Activated T-cell treated with anti-CD3 and anti-CD28 coated beads for 48 hours (primary cell): Measurements from ENCODE around the gene HEATR1.
"Not testable (repeated sequence)": the region's sequence is repeated elsewhere in the genome, so short reads cannot be mapped to it uniquely, and the experiment has no call there.

Experiments used
- DNase-seq: peaks from one replicate; pipeline ENCODE4 v3.0.0-alpha.2; 2020; ENCODE audit warnings: low read depth

The HEATR1 gene

DNA sequence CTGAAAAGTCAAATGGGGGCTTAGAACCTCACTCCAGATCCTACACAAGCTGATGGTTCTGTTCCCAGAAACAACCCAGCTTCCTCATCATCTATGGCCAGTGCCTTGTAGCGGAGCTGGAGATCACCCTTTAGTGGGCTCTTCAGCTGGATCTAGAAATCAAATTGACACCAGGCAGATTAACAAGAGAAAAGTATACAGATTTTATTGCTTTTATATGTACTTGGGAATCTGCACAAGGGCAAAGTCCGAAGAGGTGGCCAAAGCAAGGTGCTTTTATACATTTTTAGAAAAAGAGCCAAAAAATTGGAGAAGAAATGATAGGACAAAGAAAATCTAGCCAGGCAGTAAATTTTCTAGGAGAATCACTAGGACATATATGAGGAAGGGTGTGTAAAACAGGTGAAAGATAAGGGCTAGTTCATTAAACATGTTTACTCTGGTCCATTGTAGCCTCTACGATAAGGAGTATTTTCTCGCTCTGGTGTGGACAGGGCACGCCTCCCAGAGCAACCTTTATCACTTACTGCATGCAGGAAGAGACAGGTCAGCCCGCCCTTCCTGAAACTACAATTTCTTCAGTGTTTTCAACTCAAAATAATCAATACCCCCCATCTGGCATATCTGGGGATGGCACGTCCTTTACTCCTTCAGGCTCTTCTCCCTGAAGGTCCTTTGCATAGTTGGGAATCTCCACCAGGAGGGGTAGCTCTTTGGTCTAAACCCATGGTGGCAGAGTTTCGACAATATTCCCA lies 94.5 kb downstream of the HEATR1 start:
- no peak for DNase-seq

DNA sequence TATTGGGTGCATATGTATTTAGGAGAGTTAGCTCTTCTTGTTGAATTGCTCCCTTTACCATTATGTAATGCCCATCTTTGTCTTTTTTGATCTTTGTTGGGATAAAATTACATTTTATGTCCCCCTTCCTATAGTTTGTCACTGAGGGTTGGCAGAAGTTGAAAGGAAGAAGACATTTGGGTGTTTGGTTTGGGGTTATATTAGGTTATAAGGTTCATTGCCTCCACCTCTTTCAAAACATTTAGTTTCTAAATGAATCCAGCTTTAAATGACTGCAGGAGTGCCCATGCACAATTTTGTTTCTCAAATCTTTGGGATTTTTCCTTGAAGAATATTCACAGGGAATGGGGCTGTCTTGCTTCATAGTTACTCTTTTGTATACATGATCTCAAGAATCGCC lies 95.1 kb downstream of the HEATR1 start:
- no peak for DNase-seq

DNA sequence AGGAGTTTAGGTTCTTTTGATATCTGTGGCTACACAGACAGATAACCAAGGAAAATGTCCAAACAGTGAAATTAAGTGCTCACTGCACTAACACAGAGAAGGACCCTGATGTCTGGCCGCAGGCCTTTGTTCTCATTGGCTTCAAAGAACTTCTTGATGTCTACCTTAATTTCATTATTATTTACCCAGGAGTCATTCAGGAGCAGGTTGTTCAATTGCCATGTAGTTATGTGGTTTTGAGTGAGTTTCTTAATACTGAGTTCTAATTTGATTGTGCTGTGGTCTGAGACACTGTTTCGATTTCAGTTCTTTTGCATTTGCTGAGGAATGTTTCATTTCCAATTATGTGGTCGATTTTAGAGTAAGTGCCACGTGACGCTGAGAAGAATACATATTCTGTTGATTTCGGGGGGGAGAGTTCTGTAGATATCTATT lies 95.7 kb downstream of the HEATR1 start:
- DNase-seq = no peak

DNA sequence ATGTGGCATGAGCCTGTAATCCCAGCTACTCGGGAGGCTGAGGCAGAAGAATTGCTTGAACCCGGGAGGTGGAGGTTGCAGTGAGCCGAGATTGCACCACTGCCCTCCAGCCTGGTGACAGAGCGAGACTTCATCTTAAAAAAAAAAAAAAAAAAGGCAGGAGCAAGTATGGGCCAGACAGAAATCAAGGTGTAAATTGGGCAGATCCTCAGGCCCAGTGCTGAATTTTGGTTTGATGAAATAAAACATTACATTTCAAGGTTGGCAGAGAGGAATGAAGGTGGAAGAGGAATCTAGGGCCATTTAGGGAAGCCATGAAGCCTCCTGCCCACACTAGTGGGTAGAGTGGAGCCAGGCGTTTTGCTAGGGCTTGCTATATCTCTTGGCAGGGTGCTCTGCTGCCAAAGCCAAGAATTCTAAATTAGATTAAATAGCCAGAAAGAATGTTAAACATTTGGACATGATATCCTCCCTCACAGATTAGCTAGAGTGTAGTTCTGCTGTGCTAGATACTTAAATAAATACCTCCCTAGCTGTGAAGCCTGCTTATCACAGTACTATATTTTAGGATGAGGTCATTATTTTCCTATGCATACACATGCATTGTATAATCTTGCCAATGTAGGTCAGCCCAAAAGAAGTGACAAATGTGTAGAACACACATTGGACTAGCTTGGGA lies 97.2 kb downstream of the HEATR1 start:
- no peak for DNase-seq

- not testable (repeated sequence) for DNase-seq
Observed at GRCh38 chr1:236504338-236504737, 100.0 kb downstream of the HEATR1 start.

- no peak for DNase-seq
Observed at GRCh38 chr1:236502972-236503639, 101.2 kb downstream of the HEATR1 start.

DNA sequence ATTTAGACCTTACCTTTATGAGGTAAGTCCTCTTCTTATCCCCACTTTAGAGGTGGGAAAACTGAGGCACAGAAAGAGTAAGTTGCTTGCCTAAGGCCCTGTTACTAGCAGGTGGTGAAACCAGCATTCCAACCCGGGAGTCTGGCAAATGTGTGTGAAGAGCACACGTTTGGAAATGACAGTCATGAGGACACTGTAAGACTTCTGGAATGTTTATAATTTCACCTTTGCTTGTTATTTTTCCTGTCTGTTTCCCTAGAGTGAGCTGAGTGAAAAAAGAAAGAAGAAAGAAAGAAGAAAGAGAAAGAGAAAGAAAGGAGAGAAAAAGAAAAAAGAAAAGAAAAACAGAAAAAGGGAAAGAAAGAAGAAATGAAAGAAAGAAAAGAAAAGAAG lies 101.7 kb downstream of the HEATR1 start:
- DNase-seq = no peak

- DNase-seq = no peak
Observed at GRCh38 chr1:236501093-236501492, 103.2 kb downstream of the HEATR1 start.
